HCT116 (cell line): ENCODE results near the gene CDHR5.

ENCODE experiments used
- SP1 ChIP-seq: IDR thresholded peaks from 2 replicates; pipeline ENCODE4 v1.6.1; 2012; ENCODE audit warnings: low read depth
- TF ChIP-seq, protein P1 (sequence below), 3 experiments: fragments of 200-600 bp in 1 of 3; sonication (generic) in 1 of 3; IDR thresholded peaks in 2 of 3; conservative IDR thresholded peaks in 1 of 3; 2 replicates each; pipeline ENCODE4 v1.5.1; 2012 to 2017; ENCODE audit warnings: low read depth in 2 of 3, low read length in 2 of 3, antibody characterized with exemption in 1 of 3, borderline replicate concordance in 1 of 3, control low read depth in 1 of 3, mild to moderate bottlenecking in 1 of 3, mixed read lengths in 1 of 3, mixed run types in 1 of 3, moderate library complexity in 1 of 3; ENCODE audit not compliant: insufficient read depth in 1 of 3

DNA sequence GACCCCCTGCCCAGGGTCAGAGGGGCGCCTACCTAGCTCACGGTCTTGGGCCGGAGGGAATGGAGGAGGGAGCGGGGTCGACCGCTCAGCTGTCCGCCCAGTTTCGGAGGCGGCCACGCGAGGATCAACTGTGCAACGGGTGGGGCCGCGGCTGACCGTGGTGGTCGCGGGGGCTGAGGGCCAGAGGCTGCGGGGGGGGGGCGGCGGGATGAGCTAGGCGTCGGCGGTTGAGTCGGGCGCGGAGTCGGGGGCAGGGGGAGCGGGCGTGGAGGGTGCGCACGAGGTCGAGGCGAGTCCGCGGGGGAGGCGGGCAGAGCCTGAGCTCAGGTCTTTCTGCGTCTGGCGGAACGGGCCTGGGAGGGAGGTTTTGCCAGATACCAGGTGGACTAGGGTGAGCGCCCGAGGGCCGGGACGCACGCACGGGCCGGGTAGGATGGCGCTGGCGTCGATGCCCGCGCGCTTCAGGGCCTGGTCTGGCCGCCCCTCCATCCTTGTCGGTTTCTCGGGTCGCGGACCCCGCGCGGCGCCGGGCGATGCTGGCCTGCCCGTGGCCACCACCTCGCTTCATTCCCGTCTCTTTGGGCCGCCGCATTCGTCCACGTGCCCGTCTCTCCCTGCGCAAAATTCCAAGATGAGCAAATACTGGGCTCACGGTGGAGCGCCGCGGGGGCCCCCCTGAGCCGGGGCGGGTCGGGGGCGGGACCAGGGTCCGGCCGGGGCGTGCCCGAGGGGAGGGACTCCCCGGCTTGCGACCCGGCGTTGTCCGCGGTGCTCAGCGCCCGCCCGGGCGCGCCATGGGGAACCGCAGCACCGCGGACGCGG, 12.0 kb upstream of the CDHR5 start, which contains the start of gene DRD4:
- TF ChIP-seq, protein P1, sequence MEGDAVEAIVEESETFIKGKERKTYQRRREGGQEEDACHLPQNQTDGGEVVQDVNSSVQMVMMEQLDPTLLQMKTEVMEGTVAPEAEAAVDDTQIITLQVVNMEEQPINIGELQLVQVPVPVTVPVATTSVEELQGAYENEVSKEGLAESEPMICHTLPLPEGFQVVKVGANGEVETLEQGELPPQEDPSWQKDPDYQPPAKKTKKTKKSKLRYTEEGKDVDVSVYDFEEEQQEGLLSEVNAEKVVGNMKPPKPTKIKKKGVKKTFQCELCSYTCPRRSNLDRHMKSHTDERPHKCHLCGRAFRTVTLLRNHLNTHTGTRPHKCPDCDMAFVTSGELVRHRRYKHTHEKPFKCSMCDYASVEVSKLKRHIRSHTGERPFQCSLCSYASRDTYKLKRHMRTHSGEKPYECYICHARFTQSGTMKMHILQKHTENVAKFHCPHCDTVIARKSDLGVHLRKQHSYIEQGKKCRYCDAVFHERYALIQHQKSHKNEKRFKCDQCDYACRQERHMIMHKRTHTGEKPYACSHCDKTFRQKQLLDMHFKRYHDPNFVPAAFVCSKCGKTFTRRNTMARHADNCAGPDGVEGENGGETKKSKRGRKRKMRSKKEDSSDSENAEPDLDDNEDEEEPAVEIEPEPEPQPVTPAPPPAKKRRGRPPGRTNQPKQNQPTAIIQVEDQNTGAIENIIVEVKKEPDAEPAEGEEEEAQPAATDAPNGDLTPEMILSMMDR (IDR thresholded peaks at IDR 0.05 in 2 of 3, conservative IDR thresholded peaks at IDR 0.05 in 1 of 3; ENCODE audit: borderline replicate concordance in 1 of 3, insufficient read depth in 1 of 3, low read depth in 2 of 3, low read length in 2 of 3), result no peak
- TF ChIP-seq SP1, result no peak
